ENCODE measurements around the gene MRPL22. TPM values are rescaled to one million over a fixed set of nuclear protein-coding genes. Genes with fewer than 3 reads are reported as not detected.

Gene MRPL22
- total RNA-seq, 1 experiment from 2014 or later: 77.2 TPM

GRCh38 chr5:154943527-154943926, 2.7 kb downstream of the MRPL22 start:
- H4K5ac ChIP-seq (ENCODE audit: insufficient read length, low read depth, low read length): no peak overlapping the region
- Mint-ChIP-seq H3K36me3 (ENCODE audit: insufficient read depth in 1 of 3, low read depth in 3 of 3) (peaks cover 0 to 4% (median 0%) of the 10 kb centered on the region in 3 experiments; a peak in 2 of 7 replicates), H3K4me1 (peaks cover 4 to 6% of the 10 kb centered on the region in 2 experiments), H3K27ac (no peak overlapping the region), H3K9me3 (no peaks in the 10 kb centered on the region), H3K27me3 (ENCODE audit: low read depth) (no peaks in the 10 kb centered on the region), H3K4me3 (no peak overlapping the region)
- H3K18ac ChIP-seq (ENCODE audit: insufficient read length, low read depth, low read length): no peak overlapping the region
- WGBS (ENCODE audit: extremely low coverage, insufficient read length, low lambda C conversion rate): no CpG with 5 or more reads among the region's 5 CpGs
- no peak overlapping the region for H3K14ac ChIP-seq (ENCODE audit: insufficient read depth, low read length)
- H2BK5ac ChIP-seq (ENCODE audit: insufficient read length, low read length): no peak overlapping the region
- no peak overlapping the region for H3K56ac ChIP-seq (ENCODE audit: insufficient read length, low read depth, low read length)
- H2BK15ac ChIP-seq (ENCODE audit: low read depth, low read length): no peak overlapping the region
- H4K20me1 ChIP-seq (ENCODE audit: control insufficient read depth, insufficient read depth, insufficient read length): no peaks in the 10 kb centered on the region
- peaks cover 4% of the 10 kb centered on the region for H3K23me2 ChIP-seq (ENCODE audit: insufficient read length, low read depth, low read length, poor library complexity, severe bottlenecking)
- H3K9me3 ChIP-seq (ENCODE audit: control insufficient read depth, low read depth, low read length): no peaks in the 10 kb centered on the region
- H2BK12ac ChIP-seq (ENCODE audit: insufficient read length, low read depth, low read length): no peak overlapping the region
- peaks cover 8% of the 10 kb centered on the region; the same call in 1 of the 2 replicates for H3K79me2 ChIP-seq (ENCODE audit: insufficient read depth, low read length)
- H2AK5ac ChIP-seq (ENCODE audit: insufficient read length, low read length): no peak overlapping the region
- no peaks in the 10 kb centered on the region for H3K79me1 ChIP-seq (ENCODE audit: insufficient read depth, low read depth, low read length, poor library complexity, severe bottlenecking)
- DNase-seq: no peak
- no peaks in the 10 kb centered on the region for H3K4me1 ChIP-seq (ENCODE audit: insufficient read depth, low read length)
- H3K4ac ChIP-seq (ENCODE audit: low read depth, low read length): no peak overlapping the region
- H3K23ac ChIP-seq (ENCODE audit: insufficient read length, low read depth, low read length): no peak overlapping the region
- H2BK120ac ChIP-seq (ENCODE audit: low read depth, low read length, poor library complexity, severe bottlenecking): no peak overlapping the region
- H3K9ac ChIP-seq (ENCODE audit: extremely low read depth, insufficient read length, low read length): no peak overlapping the region
- H4K8ac ChIP-seq (replicated peaks; ENCODE audit: insufficient read length, low read depth, low read length): no peak overlapping the region
- TF ChIP-seq CTCF (conservative IDR thresholded peaks at IDR 0.05): no peak
- H3K27me3 ChIP-seq (ENCODE audit: insufficient read depth, low read length): no peaks in the 10 kb centered on the region
- H3T11ph ChIP-seq (ENCODE audit: low read length): no peak overlapping the region
- no peak overlapping the region for H3K27ac ChIP-seq (ENCODE audit: insufficient read length, low read depth, low read length)
- no peak overlapping the region for H3K4me2 ChIP-seq (ENCODE audit: insufficient read depth, insufficient read length, low read length)
- no peak overlapping the region for H2BK20ac ChIP-seq (ENCODE audit: low read depth, low read length, poor library complexity, severe bottlenecking)
- no peak overlapping the region for H2AFZ ChIP-seq (ENCODE audit: low read length)
- H4K91ac ChIP-seq (ENCODE audit: insufficient read length, low read depth, low read length): no peak overlapping the region
